Measurements from ENCODE around the gene CFAP107.
"Not testable (repeated sequence)": the region's sequence is repeated elsewhere in the genome, so short reads cannot be mapped to it uniquely, and the experiment has no call there.

CFAP107 gene

GRCh38 chr1:12717301-12717838, 28.6 kb upstream of the CFAP107 start:
- no peak overlapping the region for H3K4me3 ChIP-seq (ENCODE audit: low read depth, low read length)
- TF ChIP-seq CTCF (conservative IDR thresholded peaks at IDR 0.05; ENCODE audit: low read depth, low read length): no peak
- no peak for DNase-seq (ENCODE audit: low read depth)

- DNase-seq (ENCODE audit: low read depth): no peak
- no peak for TF ChIP-seq CTCF (conservative IDR thresholded peaks at IDR 0.05; ENCODE audit: low read depth, low read length)
These were observed 23.4 kb upstream of the CFAP107 start for GRCh38 chr1:12722626-12723025.

GRCh38 chr1:12728391-12728790, 17.6 kb upstream of the CFAP107 start:
- DNase-seq (ENCODE audit: low read depth): no peak
- TF ChIP-seq CTCF (conservative IDR thresholded peaks at IDR 0.05; ENCODE audit: low read depth, low read length): no peak
- no peak overlapping the region for H3K4me3 ChIP-seq (ENCODE audit: low read depth, low read length)

More at GRCh38 chr1:12722626-12723025, 23.4 kb upstream of the CFAP107 start:
- no peak overlapping the region for H3K4me3 ChIP-seq (ENCODE audit: low read depth, low read length)

- no peak for DNase-seq (ENCODE audit: low read depth)
- TF ChIP-seq CTCF (conservative IDR thresholded peaks at IDR 0.05; ENCODE audit: low read depth, low read length): no peak
These were observed 15.8 kb upstream of the CFAP107 start for GRCh38 chr1:12730156-12730555.

GRCh38 chr1:12731084-12731483, 14.9 kb upstream of the CFAP107 start:
- not testable (repeated sequence) for H3K4me3 ChIP-seq (ENCODE audit: low read depth, low read length); DNase-seq (ENCODE audit: low read depth)

More at GRCh38 chr1:12730156-12730555, 15.8 kb upstream of the CFAP107 start:
- H3K4me3 ChIP-seq (ENCODE audit: low read depth, low read length): no peak overlapping the region

- H3K4me3 ChIP-seq (ENCODE audit: low read depth, low read length): no peak overlapping the region
- DNase-seq (ENCODE audit: low read depth): no peak
- no peak for TF ChIP-seq CTCF (conservative IDR thresholded peaks at IDR 0.05; ENCODE audit: low read depth, low read length)
These were observed 11.3 kb upstream of the CFAP107 start for GRCh38 chr1:12734651-12735050.

GRCh38 chr1:12738934-12739333, 7.1 kb upstream of the CFAP107 start:
- no peak for TF ChIP-seq CTCF (conservative IDR thresholded peaks at IDR 0.05; ENCODE audit: low read depth, low read length)
- no peak for DNase-seq (ENCODE audit: low read depth)
- H3K4me3 ChIP-seq (ENCODE audit: low read depth, low read length): no peak overlapping the region
